ENCODE data around the gene SESN1.
"Not testable (repeated sequence)": the region's sequence is repeated elsewhere in the genome, so short reads cannot be mapped to it uniquely, and the experiment has no call there.

Gene SESN1

DNA sequence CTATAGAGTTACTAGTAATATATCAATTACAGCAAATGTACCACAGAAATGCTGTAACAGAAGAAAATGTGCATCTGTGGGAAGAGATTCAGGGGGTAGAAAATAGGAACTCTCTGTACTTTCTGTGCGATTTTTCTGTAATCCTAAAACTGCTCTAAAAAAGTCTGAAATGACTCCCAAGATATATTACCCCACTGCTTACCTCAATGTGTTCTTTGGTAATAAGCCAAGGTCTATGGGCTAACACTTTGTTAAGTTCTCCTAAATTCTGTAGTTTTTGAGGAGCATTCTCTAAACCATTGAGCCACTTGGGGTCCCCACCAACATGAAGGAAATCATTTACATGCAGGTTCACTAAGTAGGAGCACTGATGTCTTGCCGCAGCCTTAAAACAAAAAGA lies 94.4 kb downstream of the SESN1 start:
- DNase-seq (ENCODE audit: low spot score): no peak

DNA sequence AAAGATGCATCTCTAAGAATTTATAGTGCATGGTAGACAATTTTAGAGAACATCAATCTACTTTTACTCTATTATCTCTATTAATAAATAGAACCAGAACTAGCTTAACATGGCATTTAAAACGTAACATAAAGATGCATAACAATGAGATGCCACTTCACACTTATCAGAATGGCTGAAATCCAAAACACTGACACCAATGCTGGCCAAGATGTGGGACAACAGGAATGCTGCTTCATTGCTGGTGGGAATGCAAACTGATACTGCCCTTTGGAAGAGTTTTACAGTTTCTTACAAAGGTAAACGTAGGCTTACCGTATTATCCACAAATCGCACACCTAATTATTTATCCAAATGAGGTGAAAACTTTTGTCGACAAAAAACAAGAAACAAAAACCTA lies 95.2 kb downstream of the SESN1 start:
- DNase-seq (ENCODE audit: low spot score): no peak

DNA sequence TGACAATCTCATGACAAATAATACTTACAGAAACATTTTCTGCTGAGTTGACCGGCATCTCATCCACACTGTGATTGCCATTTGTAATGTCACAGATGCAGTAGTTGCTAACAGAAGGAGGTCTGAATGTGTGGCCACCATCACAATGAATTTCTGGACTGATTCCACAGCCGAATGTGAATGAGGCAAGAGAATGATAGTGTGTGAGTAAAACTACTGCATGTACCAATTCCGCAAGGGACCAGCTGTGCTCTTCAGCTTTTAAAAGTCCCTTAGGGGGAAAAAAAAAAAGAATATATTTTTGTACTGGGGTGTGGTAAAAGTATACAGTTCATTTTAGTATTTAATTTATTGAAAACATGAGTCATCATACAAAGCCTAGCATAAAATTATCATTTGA lies 96.2 kb downstream of the SESN1 start:
- DNase-seq (ENCODE audit: low spot score): no peak

DNA sequence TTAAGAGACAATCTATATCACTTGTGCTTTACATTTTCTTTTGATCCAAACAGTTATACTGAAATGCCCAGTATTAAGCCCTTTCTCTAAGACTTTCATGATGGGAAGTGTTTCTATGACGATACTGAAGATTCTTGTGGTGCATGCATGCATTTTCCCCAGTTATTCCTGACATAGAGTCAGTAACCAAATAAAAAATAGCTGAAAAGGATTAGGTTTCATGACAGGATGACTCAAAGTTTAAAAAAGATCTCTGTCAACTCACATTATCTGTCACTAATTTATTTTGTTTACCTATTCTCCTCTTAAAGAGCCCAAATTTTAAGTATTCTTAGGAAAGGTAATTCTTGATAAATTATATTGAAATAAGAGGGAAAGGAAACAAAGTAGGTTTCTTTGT lies 98.4 kb downstream of the SESN1 start:
- no peak for DNase-seq (ENCODE audit: low spot score)

DNA sequence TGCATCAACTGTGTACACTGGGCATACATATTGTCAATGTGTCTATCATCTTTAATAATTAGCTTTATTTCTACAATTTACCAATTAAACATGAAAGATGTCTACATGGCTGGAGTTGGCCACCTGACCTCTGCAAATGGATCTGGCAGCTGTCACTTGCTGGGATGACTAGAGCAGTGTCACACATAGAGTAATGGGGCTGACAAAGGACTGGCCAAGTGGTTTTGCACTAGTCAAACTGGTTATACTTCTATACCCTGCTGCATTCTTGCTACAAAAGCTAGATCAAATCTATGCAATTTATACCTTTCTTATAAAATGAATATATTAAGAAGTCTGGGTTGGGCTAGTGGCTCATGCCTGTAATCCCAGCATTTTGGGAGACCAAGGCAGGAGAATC lies 99.3 kb downstream of the SESN1 start:
- no peak for DNase-seq (ENCODE audit: low spot score)

DNA sequence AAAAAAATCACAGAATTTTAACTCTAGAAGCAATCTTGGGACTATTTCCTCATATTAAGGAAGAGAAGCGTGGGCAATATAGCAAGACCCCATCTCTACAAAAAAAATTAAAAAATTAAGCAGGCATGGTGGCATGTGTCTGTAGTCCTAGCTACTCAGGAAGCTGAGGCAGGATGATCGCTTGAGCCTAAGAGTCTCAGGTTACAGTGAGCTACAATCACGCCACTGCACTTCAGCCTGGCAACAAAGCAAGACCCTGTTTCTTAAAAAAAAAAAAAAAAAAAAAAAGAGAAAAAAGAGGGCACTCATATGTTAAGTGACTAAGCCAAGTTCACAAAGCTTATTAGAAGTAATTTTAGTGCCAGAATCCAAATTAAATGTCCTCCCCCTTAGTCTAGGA lies 100.8 kb downstream of the SESN1 start:
- no peak for DNase-seq (ENCODE audit: low spot score)

DNA sequence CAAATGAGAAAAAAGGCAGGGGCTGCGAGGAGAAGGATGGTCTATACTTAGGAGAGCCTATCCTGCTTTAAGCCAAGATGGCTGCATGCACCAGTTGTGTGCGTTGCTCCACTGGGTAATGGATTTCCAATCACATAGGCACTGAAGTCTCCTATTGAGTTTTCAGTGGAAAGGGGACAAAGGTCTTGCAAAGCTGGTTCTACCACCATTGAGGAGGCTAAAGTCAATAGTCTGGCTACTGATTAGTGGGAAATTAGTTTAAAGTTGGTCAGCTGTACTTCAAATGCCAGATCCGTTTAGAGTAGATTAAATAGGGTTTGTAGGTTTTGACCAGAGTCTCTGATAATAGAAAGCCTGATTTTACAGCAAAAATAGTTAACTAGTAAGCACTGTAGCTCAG lies 104.9 kb downstream of the SESN1 start:
- no peak for DNase-seq (ENCODE audit: low spot score)

DNA sequence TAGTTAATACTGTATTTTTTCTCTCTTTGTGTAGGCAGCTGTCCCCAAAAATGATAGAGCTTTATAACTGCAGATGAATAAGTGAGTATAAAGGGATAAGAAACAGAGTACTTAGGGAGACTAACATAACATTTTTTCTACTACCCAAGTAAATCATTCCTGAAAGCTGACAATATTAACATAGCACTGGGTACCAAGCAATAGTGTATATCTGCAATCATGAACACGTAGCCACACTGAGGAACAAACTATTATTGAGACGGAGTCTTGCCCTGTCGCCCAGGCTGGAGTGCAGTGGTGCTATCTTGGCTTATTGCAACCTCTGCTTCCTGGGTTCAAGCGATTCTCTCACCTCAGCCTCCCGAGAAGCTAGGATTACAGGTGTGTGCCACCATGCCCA lies 105.9 kb downstream of the SESN1 start:
- DNase-seq (ENCODE audit: low spot score): no peak

DNA sequence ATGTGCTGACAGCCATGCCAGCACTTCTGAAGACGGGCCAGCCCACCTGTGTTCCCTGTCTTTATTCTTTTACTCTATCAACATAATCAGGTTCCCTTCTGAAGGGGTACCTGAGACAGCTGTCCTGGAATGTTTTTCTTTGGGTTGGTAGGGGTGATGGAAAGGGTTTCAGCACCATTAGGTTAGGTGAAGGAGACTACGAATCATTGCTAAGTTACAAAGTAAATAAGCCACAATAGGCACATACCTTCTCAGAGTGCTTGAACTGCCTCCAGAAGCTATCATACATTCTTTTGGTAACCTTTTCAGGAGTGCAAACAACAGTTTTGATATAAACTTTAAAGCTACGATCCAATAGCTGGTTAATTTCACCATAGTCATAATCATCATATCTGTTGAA lies 106.3 kb downstream of the SESN1 start:
- no peak for DNase-seq (ENCODE audit: low spot score)

DNA sequence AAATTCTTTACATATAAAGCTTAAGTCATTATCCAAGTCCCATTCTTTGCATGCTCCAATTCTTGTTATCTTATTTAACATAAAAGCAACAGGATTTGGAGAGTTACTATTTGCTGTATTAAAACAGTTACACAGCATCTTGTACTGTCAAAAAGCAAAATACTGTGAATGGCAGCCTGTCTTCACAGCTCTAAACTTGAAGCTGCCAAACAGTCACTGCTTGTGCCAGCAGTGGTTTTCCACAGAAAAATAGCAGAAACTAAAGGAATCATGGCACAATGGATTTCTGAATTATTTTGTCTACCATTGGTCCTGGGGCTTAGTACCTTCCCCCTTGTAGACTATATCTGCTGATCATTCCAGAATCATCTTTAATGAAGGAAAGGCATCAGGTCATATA lies 107.5 kb downstream of the SESN1 start:
- no peak for DNase-seq (ENCODE audit: low spot score)

DNA sequence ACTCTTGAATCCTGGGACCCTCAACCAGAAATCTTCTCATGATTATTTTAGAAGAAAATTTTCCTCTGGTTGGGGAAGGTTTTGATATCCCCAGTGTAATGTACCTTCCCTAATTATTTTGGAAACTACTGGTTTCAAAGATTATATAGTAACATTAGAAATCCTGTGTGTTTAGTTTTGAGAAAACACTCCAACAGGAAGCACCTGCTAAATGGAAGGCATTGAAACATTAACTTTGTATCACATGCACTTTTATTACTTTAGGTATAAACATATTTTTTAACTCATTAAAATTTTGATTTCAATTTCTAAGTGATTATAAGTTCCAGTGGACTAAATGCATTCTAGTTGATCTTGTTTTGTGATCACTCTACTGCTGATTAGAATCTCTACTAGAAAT lies 109.3 kb downstream of the SESN1 start:
- no peak for DNase-seq (ENCODE audit: low spot score)

DNA sequence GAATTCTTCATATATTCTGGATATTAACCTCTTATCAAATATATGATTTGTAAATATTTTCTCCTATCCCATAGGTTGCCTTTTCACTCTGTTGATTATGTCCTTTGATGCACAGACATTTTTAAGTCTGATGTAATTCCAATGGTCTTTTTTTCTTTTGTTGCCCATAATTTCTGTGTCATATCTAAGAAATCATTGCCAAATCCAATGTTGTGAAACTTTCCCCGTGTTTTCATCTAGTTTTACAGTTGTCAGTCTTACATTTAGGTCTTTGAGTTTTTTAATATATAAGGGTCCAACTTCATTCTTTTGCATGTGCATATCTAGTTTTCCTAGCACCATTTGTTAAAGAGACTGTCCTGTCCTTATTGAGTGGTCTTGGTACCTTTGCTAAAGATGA lies 111.5 kb downstream of the SESN1 start:
- no peak for DNase-seq (ENCODE audit: low spot score)

DNA sequence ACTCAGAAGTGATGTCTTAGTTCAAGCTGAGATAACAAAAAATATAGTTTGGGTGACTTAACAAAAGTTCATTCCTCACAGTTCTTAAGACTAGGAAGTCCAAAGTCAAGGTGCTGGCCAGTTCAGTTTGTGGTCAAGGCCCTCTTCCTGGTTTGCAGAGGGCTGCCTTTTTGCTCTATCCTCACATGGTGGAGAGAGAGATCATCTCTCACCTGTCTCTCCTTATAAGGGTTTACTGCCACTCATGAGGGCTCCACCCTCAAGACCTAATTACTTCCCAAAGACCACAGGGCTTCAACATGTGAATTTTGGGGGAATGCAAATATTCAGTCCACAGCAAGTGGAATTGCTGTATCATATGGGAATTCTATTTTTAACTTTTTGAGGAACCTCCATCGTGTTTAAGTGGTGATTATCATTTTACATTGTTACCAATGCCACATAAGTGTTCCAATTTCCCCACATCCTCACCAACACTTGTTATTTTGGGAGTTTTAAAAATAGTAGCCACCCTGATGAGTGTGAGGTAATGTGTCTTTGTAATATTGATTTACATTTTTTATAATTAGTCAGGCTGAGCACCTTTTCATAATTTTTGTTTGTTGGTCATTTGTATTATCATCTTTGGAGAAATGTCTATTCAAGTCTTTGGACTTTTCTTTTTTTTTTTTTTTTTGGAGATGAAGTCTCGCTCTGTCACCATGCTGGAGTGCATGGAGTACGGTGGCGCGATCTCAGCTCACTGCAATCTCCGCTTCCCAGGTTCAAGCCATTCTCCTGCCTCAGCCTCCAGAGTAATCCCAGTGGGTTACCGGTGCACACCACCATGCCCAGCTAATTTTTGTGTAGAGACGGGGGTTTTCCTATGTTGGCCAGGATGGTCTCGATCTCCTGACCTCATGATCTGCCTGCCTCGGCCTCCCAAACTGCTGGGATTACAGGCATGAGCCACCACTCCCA lies 112.2 kb downstream of the SESN1 start:
- no peak for DNase-seq (ENCODE audit: low spot score)

DNA sequence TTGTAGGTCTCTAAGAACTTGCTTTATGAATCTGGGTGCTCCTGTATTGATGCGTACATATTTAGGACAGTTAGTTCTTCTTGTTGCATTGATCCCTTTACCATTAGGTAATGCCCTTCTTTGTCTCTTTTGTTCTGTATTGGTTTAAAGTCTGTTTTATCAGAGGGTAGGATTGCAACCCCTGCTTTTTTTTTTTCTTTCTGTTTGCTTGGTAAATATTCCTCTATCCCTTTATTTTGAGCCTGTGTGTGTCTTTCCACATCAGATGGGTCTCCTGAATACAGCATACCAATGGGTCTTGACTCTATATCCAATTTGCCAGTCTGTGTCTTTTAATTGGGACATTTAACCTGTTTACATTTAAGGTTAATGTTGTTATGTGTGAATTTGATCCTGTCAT lies 116.0 kb downstream of the SESN1 start:
- not testable (repeated sequence) for DNase-seq (ENCODE audit: low spot score)

DNA sequence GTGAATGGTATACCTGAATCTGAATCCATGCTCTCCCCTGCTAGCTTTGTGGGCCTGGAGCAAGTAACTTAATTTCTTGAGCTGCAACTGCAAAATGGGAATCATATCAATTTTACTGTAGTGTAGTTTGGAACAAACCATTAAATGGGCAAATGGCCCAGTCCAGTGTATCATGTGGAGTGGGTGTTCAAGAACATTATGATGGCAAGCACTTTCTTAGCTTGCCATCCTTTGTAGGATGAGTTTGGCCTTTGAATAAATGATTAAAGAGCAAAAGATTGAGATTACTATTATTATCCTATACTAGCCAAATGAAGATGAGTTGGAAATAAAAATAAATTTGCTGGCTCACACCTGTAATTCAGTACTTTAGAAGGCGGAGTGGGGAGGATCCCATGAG lies 120.4 kb downstream of the SESN1 start:
- DNase-seq (ENCODE audit: low spot score): no peak

DNA sequence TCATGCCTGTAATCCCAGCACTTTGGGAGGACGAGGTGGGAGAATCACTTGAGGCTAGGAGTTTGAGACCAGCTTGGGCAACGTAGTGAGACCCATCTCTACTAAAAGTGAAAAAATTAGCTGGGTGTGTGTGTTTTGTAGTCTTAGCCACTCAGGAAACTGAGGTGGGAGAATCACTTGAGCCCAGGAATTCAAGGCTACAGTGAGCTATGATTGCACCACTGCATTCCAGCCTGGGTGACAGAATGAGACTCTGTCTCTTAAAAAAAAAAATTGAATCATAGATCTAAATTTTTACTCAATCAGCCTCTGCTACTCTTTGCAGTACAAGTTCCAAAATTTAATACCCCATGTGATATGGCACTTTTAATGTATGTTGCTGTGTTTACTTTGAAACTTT lies 124.9 kb downstream of the SESN1 start:
- no peak for DNase-seq (ENCODE audit: low spot score)

DNA sequence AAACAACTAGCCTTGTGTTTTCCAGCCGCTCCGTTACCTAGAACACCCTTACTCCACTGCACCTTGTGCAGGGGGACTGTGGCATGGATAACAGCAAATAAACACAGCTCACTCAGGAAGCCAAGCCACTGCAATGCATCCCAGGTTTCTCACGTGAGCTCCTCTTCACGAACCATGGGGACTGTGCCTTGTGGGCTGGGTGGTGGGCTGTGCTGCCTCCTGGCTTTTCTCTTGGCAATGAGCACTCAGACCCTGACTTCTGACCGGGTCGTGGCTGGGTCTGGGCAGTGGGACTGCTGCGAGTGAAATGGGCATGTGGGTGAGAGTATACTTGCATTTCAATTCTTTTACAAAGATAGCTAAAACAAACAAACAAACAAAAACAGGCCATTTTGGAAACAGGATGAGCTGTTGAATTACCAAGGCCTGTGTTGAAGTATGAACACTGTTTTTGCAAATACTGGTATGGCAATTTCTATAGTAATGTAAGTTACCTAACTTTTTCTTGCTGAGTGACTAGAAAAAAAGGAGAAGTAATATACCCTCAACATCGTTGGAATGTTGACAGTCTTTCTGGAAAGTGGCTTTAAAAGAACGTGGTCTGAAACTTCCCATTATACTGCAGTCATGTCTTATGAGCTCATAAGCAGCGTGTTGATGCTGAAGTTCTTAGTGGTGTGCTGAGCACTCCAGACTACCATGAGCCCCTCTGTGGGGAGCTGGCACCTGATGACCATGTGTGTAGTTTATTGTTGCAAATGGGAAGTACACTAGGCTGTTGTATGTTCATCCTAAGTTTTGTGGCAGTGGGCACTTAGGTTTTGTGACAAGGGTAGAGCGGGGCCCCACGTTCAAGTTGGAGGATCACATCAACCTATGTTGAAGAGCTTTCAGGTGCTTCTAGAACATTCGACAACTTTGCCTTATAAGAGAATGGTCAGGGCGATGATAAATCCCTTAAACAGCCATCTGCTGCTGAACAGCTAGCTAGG lies 126.0 kb downstream of the SESN1 start:
- DNase-seq (ENCODE audit: low spot score): no peak

DNA sequence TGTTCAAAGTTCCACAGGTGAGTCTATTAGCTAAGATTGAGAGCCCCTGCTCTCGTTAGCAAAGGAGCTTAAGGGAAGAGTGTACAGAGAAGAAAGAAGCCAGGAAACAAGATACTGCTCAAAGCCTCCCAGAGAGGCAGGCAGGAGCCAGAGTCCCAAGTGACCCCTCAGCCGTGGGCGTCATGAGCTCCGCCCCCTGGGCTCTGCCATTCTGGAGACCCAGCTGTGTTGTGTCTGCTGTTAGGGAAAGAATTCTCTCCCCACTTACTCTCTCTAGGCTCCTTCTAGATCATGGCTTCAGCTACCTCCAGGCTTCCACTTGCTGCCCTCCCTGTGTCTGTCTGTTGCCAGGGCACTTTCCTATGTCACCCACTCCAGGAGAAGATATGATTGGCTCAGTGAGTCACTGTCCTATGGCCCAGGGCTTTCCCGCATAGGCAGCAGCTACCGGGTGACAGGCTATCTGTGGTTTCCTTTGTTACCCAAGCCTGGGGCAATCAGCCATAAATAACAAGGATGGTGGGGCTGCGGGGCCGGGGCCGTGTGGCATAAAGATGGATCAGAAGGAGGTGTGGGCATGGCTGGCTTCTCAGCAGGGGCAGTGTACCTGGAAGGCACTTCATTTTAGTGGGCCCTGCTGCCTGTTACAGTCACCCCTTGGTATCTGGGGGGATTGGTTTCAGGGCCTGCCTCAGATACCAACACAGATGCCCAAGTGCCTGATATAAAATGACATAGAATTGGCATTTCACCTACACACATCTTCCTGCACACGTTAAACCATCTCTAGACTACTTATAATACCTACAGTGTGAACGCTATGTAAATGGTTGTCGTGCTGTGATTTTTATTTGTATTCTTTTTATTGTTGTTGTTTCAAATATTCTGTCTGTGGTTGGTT lies 127.5 kb downstream of the SESN1 start:
- no peak for DNase-seq (ENCODE audit: low spot score)

DNA sequence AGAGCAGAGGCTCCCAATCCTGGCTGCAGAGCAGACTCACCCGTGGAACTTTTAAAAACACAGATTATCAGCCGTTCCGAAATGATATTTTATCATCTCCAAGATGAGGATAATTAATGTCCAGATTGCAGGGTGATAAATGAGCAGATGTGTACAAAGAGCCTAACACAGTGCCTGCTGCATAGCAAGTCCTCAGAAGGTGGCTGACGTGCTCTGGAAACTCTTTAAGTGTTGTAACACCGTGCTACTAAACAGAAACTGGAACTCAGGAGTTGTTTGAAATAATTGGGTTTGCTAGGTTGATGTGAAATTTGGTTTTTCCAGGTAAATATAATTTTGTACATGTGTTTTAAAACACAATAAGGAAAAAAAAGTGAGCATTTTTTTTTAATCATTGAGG lies 128.4 kb downstream of the SESN1 start:
- no peak for DNase-seq (ENCODE audit: low spot score)

DNA sequence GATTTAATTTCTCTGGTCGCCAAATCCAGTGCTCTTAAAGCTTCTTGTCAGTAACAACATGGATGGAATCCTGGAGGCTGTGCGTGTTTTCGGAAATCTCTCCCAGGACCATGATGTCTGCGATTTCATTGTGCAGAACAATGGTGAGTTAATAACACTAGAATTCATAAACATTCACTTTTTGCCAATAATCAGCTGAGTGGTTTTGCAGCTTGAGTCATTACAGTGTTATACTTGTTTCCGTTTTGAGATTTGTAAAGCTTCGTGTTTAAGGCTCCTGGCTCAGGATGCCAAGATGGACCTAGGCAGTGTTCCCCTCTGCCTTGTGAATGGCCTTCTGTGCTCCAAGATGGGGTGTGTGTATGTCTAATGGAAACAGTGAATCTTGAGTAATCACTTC lies 132.7 kb downstream of the SESN1 start:
- DNase-seq (ENCODE audit: low spot score): no peak

DNA sequence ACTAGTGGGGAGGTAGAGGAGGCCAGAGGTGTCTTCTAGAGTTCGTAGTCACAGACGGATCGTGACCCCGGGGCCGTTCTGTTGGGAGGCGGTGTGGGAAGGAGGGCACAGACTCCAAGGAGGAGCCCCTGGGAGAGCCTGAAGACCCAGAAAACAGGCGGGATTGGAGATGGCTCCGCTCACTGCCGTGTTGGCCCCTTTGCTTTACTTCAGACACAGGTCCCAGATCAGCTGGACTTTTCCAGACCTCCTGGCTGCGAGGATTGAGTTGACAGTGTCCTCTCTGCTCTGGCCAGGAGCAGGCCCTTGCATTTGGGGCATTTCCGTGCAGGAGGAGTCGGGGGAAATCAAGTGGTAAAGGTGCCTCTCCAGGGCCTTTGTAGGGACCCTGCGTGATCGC lies 133.6 kb downstream of the SESN1 start:
- DNase-seq (ENCODE audit: low spot score): no peak

DNA sequence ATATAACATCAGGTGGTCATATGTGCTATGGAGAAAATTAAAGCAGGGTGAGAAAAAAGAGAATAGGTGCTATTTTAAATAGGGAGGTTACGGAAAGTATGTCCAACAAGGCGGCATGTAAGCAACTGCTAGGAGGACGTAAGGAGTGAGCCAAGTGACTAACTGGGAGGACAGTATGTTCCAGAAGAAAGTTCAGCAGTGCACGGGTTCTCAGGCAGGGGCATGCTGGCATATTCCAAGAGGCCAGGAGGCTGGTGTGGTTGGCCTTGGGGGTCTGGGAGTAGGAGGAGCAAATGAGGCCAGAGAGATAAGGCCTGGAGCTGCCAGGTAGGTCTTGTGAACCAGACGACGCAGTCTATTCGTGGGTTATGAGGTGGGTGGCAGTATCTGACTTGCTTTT lies 134.0 kb downstream of the SESN1 start:
- no peak for DNase-seq (ENCODE audit: low spot score)
